ENCODE data around the gene EBPL.

EBPL gene

GRCh38 chr13:49690995-49691784 is at the start of gene EBPL:
TSS of gene EBPL (minus strand) at chr13:49691486. CDS start at chr13:49691424, 62 bp downstream.
- TF ChIP-seq GATA2 (IDR thresholded peaks at IDR 0.05; ENCODE audit: low read depth, low read length) = no peak
- TF ChIP-seq GATA3 (IDR thresholded peaks at IDR 0.05; ENCODE audit: low read depth, low read length) = no peak

DNA sequence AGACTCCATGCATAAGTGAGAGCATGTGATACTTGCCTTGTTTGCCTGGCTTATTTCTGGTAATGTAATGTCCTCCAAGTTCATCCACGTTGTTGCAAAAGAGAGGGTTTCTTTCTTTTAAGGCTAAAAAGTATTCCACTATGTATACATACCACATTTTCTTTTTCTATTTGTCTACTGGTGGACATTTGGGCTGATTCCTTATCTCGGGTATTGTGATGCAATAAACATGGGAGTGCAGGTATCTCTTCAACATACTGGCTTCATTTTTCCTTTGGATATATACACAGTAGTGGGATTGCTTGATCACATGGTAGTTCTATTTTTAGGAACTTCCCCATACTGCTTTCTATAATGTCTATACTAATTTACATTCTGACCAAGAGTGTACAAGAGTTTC is 49.6 kb upstream of the EBPL start:
- TF ChIP-seq GATA3 (IDR thresholded peaks at IDR 0.05; ENCODE audit: low read depth, low read length) (no peak), GATA2 (IDR thresholded peaks at IDR 0.05; ENCODE audit: low read depth, low read length) (no peak)

- TF ChIP-seq GATA2 (IDR thresholded peaks at IDR 0.05; ENCODE audit: low read depth, low read length) (no peak), GATA3 (IDR thresholded peaks at IDR 0.05; ENCODE audit: low read depth, low read length) (no peak)
Measured at GRCh38 chr13:49739498-49740187, 48.4 kb upstream of the EBPL start.

GRCh38 chr13:49733181-49733951 is 42.1 kb upstream of the EBPL start:
- no peak for TF ChIP-seq GATA2 (IDR thresholded peaks at IDR 0.05; ENCODE audit: low read depth, low read length)
- no peak for TF ChIP-seq GATA3 (IDR thresholded peaks at IDR 0.05; ENCODE audit: low read depth, low read length)

- TF ChIP-seq GATA2 (IDR thresholded peaks at IDR 0.05; ENCODE audit: low read depth, low read length) (no peak), GATA3 (IDR thresholded peaks at IDR 0.05; ENCODE audit: low read depth, low read length) (no peak)
Measured at GRCh38 chr13:49731766-49732165, 40.5 kb upstream of the EBPL start.

GRCh38 chr13:49716615-49717014 is 25.3 kb upstream of the EBPL start:
- TF ChIP-seq GATA3 (IDR thresholded peaks at IDR 0.05; ENCODE audit: low read depth, low read length) (no peak), GATA2 (IDR thresholded peaks at IDR 0.05; ENCODE audit: low read depth, low read length) (no peak)

GRCh38 chr13:49714757-49715156 is 23.5 kb upstream of the EBPL start:
- TF ChIP-seq GATA2 (IDR thresholded peaks at IDR 0.05; ENCODE audit: low read depth, low read length) (no peak), GATA3 (IDR thresholded peaks at IDR 0.05; ENCODE audit: low read depth, low read length) (no peak)

DNA sequence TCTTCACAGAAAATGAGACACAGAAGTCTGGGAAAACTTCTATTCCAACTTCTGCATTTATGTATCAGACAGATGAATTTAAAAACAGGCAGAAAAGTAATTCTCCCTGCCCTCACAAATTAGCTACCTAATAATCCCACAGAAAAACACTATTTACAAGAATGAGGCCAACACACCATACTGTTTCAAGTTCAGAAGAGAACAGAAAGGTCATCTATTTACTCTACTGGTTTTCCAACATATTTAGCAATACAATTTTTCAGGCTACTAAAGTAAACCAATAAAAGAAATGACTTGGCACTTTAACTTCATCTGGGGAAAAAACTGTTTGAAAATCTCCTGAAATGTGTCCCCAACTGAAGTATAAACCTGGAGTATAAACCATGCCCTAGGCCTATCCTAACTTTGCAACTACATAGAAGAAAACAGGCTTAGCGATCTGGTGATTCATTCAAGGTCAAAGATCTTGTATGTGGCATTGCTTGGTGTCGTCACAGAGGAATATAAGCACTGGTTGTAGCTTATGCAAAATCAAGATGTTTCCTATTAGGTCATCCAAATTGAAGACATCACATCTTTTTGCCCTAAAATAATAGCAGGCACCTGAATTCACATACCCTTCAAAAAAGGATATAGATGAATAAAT is 20.1 kb upstream of the EBPL start:
- TF ChIP-seq GATA2 (IDR thresholded peaks at IDR 0.05; ENCODE audit: low read depth, low read length) (no peak), GATA3 (IDR thresholded peaks at IDR 0.05; ENCODE audit: low read depth, low read length) (no peak)

DNA sequence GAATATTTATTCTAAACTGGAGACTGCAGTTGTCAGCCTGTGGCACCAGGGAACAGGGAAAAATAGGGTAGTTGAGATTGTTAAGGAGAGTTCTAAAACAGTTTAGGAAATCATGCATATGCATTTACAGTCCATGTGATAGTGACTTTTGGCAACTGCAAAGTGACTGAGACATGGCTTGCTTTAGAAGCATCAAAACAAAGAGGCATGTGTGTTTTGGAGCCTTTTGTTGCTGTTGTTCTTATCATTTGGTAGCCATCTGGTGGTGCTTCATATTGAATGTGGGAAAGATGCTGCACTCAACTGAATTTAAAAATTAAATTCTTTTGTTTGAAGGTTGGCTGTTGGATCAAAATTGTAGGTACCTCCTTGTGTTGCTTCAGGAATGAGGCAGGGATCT is 10.2 kb upstream of the EBPL start:
- TF ChIP-seq GATA3 (IDR thresholded peaks at IDR 0.05; ENCODE audit: low read depth, low read length) = no peak
- no peak for TF ChIP-seq GATA2 (IDR thresholded peaks at IDR 0.05; ENCODE audit: low read depth, low read length)

DNA sequence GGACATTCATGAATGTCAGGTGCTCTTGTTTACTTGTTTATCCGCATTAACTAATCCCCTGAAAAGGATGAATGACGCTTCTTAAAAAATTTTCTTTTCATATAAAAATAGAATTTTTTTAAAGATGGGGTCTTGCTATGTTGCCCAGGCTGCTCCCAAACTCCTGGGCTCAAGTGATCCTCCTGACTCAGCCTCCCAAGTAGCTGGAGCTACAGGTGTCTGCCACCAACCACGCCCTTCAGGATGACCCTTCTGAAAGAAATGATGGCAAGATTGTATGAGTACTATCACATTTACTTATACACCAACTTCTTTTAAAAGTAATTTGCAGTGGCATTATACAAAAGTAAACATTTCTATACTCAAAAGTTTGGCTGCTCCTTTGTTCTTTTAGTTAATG is 6.2 kb upstream of the EBPL start:
- TF ChIP-seq GATA2 (IDR thresholded peaks at IDR 0.05; ENCODE audit: low read depth, low read length) (no peak), GATA3 (IDR thresholded peaks at IDR 0.05; ENCODE audit: low read depth, low read length) (no peak)

DNA sequence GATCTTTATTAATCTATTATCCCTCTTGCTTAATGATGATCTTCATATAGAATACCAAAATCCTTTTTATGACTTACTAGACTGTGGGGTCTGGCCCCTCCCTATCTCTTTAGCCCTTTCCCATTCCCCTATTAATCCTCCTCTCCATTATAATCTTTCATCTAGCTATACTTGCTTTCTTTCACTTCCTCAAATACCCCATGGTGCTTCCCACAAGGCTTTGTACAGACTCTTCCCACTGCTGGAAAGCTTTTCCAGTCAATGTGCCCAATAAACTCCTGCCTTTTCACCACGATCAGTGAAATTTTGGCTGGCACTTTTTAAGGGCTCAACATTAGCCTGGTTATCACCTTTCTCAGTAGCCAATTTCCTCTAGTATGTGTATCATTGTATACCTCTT is 3.2 kb upstream of the EBPL start:
- TF ChIP-seq GATA2 (IDR thresholded peaks at IDR 0.05; ENCODE audit: low read depth, low read length) = no peak
- TF ChIP-seq GATA3 (IDR thresholded peaks at IDR 0.05; ENCODE audit: low read depth, low read length) = no peak

DNA sequence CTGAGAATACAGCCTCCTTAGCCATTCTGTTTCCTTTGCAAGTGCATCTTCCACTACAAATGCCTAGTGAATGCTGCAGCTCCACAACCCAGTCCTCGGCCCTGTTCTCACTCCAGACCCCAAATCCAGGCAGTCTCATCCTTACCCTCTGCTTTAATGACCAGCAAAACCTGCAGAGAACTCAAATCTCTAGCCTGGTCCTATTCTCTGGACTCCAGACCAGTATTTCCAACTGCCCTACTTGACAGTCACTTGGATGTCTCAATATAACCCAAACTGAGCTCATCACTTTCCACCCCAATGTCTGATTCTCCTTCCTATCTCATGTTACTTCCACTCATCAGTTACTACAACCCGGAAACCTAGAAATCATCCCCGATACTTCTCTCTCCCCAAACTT is 2.6 kb upstream of the EBPL start:
- no peak for TF ChIP-seq GATA3 (IDR thresholded peaks at IDR 0.05; ENCODE audit: low read depth, low read length)

DNA sequence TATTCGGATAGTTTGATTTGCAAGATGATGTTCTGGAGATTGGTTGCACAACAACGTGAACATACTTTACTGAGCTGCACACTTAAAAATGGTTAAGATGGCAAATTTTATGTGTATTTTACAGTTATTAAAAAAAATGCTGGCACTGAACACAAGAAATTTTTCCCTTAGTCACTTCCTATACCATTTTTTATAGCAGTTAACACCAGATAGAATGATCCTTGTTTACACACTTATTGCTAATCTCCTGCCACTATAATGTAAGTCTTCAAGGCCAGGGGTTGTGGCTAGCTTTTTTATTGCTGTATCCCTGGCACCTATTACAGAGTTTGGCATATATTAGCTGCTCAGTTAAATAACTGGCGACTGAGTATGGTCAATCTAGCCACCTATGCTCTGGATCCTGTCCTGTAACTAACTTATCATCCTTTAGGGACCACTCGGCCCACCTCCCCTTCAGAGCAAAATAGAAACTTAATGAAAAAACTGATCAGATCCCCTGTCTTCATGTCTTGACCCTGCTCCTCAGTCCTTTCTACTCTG is 2.0 kb upstream of the EBPL start:
- TF ChIP-seq GATA2 (IDR thresholded peaks at IDR 0.05; ENCODE audit: low read depth, low read length) (no peak), GATA3 (IDR thresholded peaks at IDR 0.05; ENCODE audit: low read depth, low read length) (no peak)

All from SH-SY5Y (cell line).